ENCODE measurements around the gene DDX20.

The DDX20 gene

GRCh38 chr1:111729946-111730681, 25.6 kb upstream of the DDX20 start:
- no peak for DNase-seq

DNA sequence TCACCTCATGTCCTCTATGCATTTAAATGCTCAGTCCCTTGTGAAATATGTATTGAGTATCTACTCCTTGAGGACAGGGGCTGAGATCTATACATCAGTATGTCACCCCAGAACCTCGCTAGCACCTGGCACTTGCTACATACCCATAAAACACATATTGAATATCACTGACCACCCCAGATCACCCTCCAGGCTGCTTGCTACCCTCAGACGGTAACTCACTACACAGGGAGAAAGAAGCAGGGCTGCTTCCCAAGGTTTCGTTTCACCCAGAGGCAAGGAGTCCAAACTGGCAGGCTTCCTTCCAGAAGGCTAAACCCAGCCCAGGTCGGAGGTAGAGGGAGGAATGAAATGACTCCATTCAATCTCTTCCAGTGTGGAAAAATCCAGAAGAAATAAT, 25.0 kb upstream of the DDX20 start:
- DNase-seq: no peak
- H3K27me3 ChIP-seq: no peaks in the 10 kb centered on the region
- H3K36me3 ChIP-seq: no peaks in the 10 kb centered on the region
- TF ChIP-seq, protein P1, sequence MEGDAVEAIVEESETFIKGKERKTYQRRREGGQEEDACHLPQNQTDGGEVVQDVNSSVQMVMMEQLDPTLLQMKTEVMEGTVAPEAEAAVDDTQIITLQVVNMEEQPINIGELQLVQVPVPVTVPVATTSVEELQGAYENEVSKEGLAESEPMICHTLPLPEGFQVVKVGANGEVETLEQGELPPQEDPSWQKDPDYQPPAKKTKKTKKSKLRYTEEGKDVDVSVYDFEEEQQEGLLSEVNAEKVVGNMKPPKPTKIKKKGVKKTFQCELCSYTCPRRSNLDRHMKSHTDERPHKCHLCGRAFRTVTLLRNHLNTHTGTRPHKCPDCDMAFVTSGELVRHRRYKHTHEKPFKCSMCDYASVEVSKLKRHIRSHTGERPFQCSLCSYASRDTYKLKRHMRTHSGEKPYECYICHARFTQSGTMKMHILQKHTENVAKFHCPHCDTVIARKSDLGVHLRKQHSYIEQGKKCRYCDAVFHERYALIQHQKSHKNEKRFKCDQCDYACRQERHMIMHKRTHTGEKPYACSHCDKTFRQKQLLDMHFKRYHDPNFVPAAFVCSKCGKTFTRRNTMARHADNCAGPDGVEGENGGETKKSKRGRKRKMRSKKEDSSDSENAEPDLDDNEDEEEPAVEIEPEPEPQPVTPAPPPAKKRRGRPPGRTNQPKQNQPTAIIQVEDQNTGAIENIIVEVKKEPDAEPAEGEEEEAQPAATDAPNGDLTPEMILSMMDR (IDR thresholded peaks at IDR 0.05; ENCODE audit: low read depth, low read length): no peak
- no peak overlapping the region for H3K4me3 ChIP-seq (ENCODE audit: low read depth, low read length)
- H3K4me1 ChIP-seq: no peaks in the 10 kb centered on the region
- H3K9me3 ChIP-seq: no peaks in the 10 kb centered on the region

More at GRCh38 chr1:111729946-111730681, 25.6 kb upstream of the DDX20 start:
- Histone ChIP-seq H3K4me3 (ENCODE audit: low read depth, low read length) (no peak overlapping the region), H3K36me3 (no peaks in the 10 kb centered on the region), H3K9me3 (no peaks in the 10 kb centered on the region), H3K4me1 (no peaks in the 10 kb centered on the region), H3K27me3 (no peaks in the 10 kb centered on the region)
- TF ChIP-seq, protein P1 (IDR thresholded peaks at IDR 0.05; ENCODE audit: low read depth, low read length): no peak

DNA sequence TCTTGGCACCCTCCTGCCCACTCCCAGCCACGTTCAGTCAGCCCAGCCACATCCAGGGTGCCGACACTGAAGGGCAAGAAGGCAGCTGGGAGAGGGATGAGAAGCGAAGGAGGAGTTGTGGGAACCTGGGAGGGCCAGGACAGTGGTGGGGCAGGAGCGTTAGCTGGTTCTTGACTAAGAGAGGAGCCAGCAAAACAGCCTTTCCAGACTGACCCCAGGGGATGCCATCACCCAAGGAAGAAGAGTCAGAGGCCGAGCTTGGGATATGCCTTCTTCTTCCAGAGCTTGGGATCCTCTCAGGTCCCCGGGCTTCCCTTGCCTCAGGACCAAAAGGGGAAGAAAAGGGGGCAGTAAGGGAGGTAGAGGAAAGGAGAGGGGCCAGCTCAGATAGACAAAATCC, 23.7 kb upstream of the DDX20 start:
- Histone ChIP-seq H3K9me3 (no peaks in the 10 kb centered on the region), H3K4me1 (no peaks in the 10 kb centered on the region), H3K36me3 (no peaks in the 10 kb centered on the region), H3K27me3 (no peaks in the 10 kb centered on the region), H3K4me3 (ENCODE audit: low read depth, low read length) (no peak overlapping the region)
- no peak for DNase-seq
- TF ChIP-seq, protein P1 (IDR thresholded peaks at IDR 0.05; ENCODE audit: low read depth, low read length): no peak

DNA sequence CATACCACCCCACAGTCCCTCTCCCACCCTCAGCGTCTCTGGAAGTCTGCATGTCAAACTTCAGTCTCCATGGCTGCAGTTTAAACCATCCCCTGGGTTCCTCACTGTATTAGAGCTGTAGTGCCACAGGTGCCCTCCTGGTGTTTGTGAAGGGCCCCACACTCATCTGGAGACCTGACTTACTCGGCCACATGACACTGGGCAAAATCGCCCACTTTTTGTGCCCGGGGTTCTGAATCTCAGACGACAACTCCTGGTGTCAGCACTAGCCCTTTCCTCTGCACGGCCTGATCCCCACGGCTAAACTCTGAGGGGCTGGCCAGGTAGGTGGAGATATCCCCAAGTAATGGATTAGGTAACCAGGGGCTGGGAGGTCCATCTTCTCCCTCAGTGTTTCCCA, 23.0 kb upstream of the DDX20 start:
- TF ChIP-seq, protein P1 (IDR thresholded peaks at IDR 0.05; ENCODE audit: low read depth, low read length): no peak
- DNase-seq: no peak
- Histone ChIP-seq H3K4me1 (no peaks in the 10 kb centered on the region; the same call in 1 of the 2 replicates), H3K27me3 (no peaks in the 10 kb centered on the region), H3K36me3 (no peaks in the 10 kb centered on the region), H3K4me3 (ENCODE audit: low read depth, low read length) (no peak overlapping the region), H3K9me3 (no peaks in the 10 kb centered on the region)

- H3K36me3 ChIP-seq: no peaks in the 10 kb centered on the region
- no peaks in the 10 kb centered on the region; the same call in 1 of the 2 replicates for H3K4me1 ChIP-seq
- H3K9me3 ChIP-seq: no peaks in the 10 kb centered on the region
- no peaks in the 10 kb centered on the region for H3K27me3 ChIP-seq
- no peak overlapping the region for H3K4me3 ChIP-seq (ENCODE audit: low read depth, low read length)
- TF ChIP-seq, protein P1 (IDR thresholded peaks at IDR 0.05; ENCODE audit: low read depth, low read length): no peak
- no peak for DNase-seq
These were observed 22.3 kb upstream of the DDX20 start for GRCh38 chr1:111733183-111733991.

DNA sequence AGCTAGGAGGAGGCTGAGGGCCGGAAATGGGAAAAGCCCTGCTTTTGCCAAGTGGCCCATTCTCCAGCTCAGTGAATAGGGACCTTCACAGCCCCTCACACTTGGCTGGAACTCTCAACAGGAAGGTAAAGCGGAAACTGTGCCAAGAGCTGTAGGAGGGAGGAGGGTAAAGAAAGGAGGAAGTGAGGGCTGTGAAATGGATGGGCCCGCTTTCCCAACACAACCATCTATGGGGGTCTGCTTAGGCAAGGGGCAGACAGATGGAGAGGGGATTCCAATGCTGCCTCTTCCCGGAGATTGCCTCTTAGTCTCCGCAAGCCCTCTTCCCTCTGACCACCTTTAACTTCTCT, 21.7 kb upstream of the DDX20 start:
- Histone ChIP-seq H3K4me3 (ENCODE audit: low read depth, low read length) (no peak overlapping the region), H3K9me3 (no peaks in the 10 kb centered on the region), H3K36me3 (no peaks in the 10 kb centered on the region), H3K27me3 (no peaks in the 10 kb centered on the region), H3K4me1 (no peaks in the 10 kb centered on the region; the same call in 1 of the 2 replicates)
- TF ChIP-seq, protein P1 (IDR thresholded peaks at IDR 0.05; ENCODE audit: low read depth, low read length): no peak
- no peak for DNase-seq

Measured in BE2C (cell line).